Liver (tissue), 9 donors: ENCODE results near the gene SERPINB4. TPM values are rescaled to one million over a fixed set of nuclear protein-coding genes. Genes with fewer than 3 reads are reported as not detected.

Experiments used
- DNase-seq: peaks from one replicate; pipeline ENCODE4 v3.0.0-alpha.2; 2017; ENCODE audit warnings: low spot score
- H3K27ac ChIP-seq, 2 donors: one replicate each; pipeline ENCODE4 v1.7.0; 2013; ENCODE audit warnings: inconsistent platforms in 2 of 2, low read length in 2 of 2, control low read depth in 1 of 2, low read depth in 1 of 2, mild to moderate bottlenecking in 1 of 2
- H3K27me3 ChIP-seq, 4 donors: one replicate each; pipeline versions ENCODE4 v1.6.1 to v1.7.0; 2013; ENCODE audit warnings: low read length in 3 of 4, inconsistent platforms in 1 of 4, mild to moderate bottlenecking in 1 of 4, moderate library complexity in 1 of 4; ENCODE audit not compliant: control insufficient read depth in 4 of 4, insufficient read depth in 4 of 4
- H3K36me3 ChIP-seq, 4 donors: one replicate each; pipeline versions ENCODE4 v1.6.1 to v1.7.0; 2013; ENCODE audit warnings: low read length in 3 of 4, mild to moderate bottlenecking in 3 of 4, low read depth in 1 of 4, moderate library complexity in 1 of 4; ENCODE audit not compliant: control insufficient read depth in 4 of 4, insufficient read depth in 3 of 4
- H3K4me1 ChIP-seq, 4 donors: one replicate each; pipeline versions ENCODE4 v1.6.1 to v1.7.0; 2013; ENCODE audit warnings: low read length in 3 of 4, mild to moderate bottlenecking in 3 of 4, moderate library complexity in 1 of 4; ENCODE audit not compliant: control insufficient read depth in 4 of 4, insufficient read depth in 4 of 4
- H3K4me3 ChIP-seq, 3 donors: one replicate each; pipeline versions ENCODE4 v1.6.1 to v1.7.0; 2013; ENCODE audit warnings: low read length in 3 of 3, control low read depth in 1 of 3, low read depth in 1 of 3, mild to moderate bottlenecking in 1 of 3
- H3K9ac ChIP-seq, 2 donors: one replicate each; pipeline ENCODE4 v1.7.0; 2013; ENCODE audit warnings: low read length in 2 of 2, mild to moderate bottlenecking in 2 of 2, moderate library complexity in 2 of 2, control low read depth in 1 of 2, low read depth in 1 of 2
- H3K9me3 ChIP-seq, 4 donors: one replicate each; pipeline versions ENCODE4 v1.6.1 to v1.7.0; 2013; ENCODE audit warnings: low read length in 3 of 4; ENCODE audit not compliant: control insufficient read depth in 4 of 4
- ATF3 ChIP-seq: IDR thresholded peaks from 2 replicates; pipeline ENCODE4 v1.6.1; 2016; ENCODE audit warnings: antibody characterized with exemption
- EGR1 ChIP-seq, 2 donors: IDR thresholded peaks; 2 replicates each; pipeline ENCODE4 v1.6.1; 2016 to 2018; ENCODE audit warnings: antibody characterized with exemption in 2 of 2, low read depth in 2 of 2
- FOXA1 ChIP-seq: IDR thresholded peaks from 2 replicates; pipeline ENCODE4 v1.6.1; 2016; ENCODE audit warnings: antibody characterized with exemption
- FOXA2 ChIP-seq: IDR thresholded peaks from 2 replicates; pipeline ENCODE4 v1.6.1; 2016; ENCODE audit warnings: antibody characterized with exemption
- GABPA ChIP-seq, 2 donors: IDR thresholded peaks in 1 of 2; conservative IDR thresholded peaks in 1 of 2; 2 replicates each; pipeline ENCODE4 v1.6.1; 2016; ENCODE audit warnings: antibody characterized with exemption in 2 of 2, mild to moderate bottlenecking in 1 of 2, moderate library complexity in 1 of 2
- HNF4A ChIP-seq, 2 donors: conservative IDR thresholded peaks; 2 replicates each; pipeline ENCODE4 v1.6.1; 2016; ENCODE audit warnings: antibody characterized with exemption in 2 of 2, mild to moderate bottlenecking in 2 of 2
- HNF4G ChIP-seq: IDR thresholded peaks from 2 replicates; pipeline ENCODE4 v1.6.1; 2016; ENCODE audit warnings: antibody characterized with exemption
- JUND ChIP-seq, 2 donors: IDR thresholded peaks; 2 replicates each; pipeline ENCODE4 v1.6.1; 2016; ENCODE audit warnings: antibody characterized with exemption in 2 of 2
- NR2F2 ChIP-seq: IDR thresholded peaks from 2 replicates; pipeline ENCODE4 v1.6.1; 2016; ENCODE audit warnings: antibody characterized with exemption
- RAD21 ChIP-seq, 2 donors: IDR thresholded peaks; 2 replicates each; pipeline ENCODE4 v1.6.1; 2016; ENCODE audit warnings: antibody characterized with exemption in 2 of 2, mild to moderate bottlenecking in 2 of 2
- REST ChIP-seq: IDR thresholded peaks from 2 replicates; pipeline ENCODE4 v1.6.1; 2016; ENCODE audit warnings: antibody characterized with exemption, mild to moderate bottlenecking
- RXRA ChIP-seq, 2 donors: IDR thresholded peaks; 2 replicates each; pipeline ENCODE4 v1.6.1; 2017 to 2018; ENCODE audit warnings: antibody characterized with exemption in 2 of 2, mild to moderate bottlenecking in 1 of 2
- SP1 ChIP-seq: IDR thresholded peaks from 2 replicates; pipeline ENCODE4 v1.6.1; 2018; ENCODE audit warnings: antibody characterized with exemption, mild to moderate bottlenecking
- TAF1 ChIP-seq: conservative IDR thresholded peaks from 2 replicates; pipeline ENCODE4 v1.6.1; 2016; ENCODE audit warnings: antibody characterized with exemption, mild to moderate bottlenecking
- ZBTB33 ChIP-seq: IDR thresholded peaks from 2 replicates; pipeline ENCODE4 v1.6.1; 2016; ENCODE audit warnings: antibody characterized with exemption
- WGBS: extraction: QIAGEN DNeasy Blood & Tissue Kit; methylation state at CpG from one replicate; pipeline ENCODE4 v1.1.7; 2013; 5-methylcytosine and 5-hydroxymethylcytosine counted together
- polyA plus RNA-seq, 2 donors: library from polyadenylated mRNA; stranded (reverse) in 1 of 2; unstranded in 1 of 2; fragments of 200-250 nt in 1 of 2; fragments of >200 nt in 1 of 2; fragmentation: Nextera tagmentation in 1 of 2; extraction: Ambion mirVana in 1 of 2; gene quantifications; one replicate each; pipeline versions ENCODE4 v1.2.1 to v1.2.3, GENCODE V29; 2013 to 2015
- total RNA-seq, 2 donors: library from RNA; depleted of rRNA; stranded (reverse); fragments of >200 nt; gene quantifications; one replicate each; pipeline ENCODE4 v1.2.3, GENCODE V29; 2014
- TF ChIP-seq, protein P1 (sequence below): fragments of 150-350 bp; IDR thresholded peaks from 2 replicates; pipeline ENCODE4 v1.5.1; 2017; ENCODE audit warnings: improper control_type of control experiment, low read depth, low read length; ENCODE audit not compliant: missing input control
- TF ChIP-seq, protein P2 (sequence below): IDR thresholded peaks from 2 replicates; pipeline ENCODE4 v1.6.1; 2016; ENCODE audit warnings: antibody characterized with exemption
- donor health status: healthy.
- donor health status: healthy.
- donor health status: healthy.
- donor health status: healthy.
- donor health status: healthy.

SERPINB4 gene
- total and polyA plus RNA-seq, 4 donors: not detected

DNA sequence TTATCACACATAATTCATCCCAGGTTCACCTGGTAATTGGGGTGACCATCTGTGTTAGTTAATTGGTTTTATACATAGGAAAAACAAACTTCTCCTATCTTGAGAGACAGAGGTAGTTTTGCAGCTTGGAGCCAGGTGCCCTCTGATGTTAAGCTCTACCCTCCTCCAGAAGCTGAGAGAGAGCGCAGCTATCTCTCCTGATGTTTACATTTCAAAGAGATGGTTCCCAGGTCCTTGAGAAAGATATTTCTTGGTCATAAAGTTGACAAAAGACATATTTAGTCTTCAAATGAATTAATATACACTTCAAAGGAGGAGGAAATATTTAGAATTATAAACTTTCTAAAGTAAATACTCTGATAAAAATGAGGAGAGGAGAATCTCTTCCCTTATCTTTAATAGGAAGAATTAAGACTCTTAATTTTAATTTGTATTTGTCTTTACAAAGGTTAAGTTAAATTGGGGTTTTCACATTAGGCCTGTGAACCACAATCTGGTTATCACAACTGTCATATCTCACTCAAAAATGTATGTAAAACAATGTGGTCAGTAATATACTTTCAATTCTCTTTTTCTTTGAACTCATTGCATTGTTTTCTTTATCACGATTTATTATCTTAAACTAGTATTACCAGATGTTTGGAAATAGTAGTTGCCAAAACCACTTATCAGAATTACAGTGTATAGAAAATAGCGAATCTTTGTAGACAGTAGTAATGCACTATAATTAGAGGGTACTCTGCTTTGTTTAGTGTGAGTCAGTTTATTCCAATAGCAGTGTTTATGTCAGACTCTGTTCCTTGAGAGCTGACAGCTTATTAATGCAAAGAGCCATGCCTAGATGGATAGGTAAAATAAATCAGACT is 26.8 kb downstream of the SERPINB4 start:
- WGBS: 42% methylated on average over 3 of the region's 3 CpGs
- no peak for TF ChIP-seq RXRA (IDR thresholded peaks at IDR 0.05)
- TF ChIP-seq RAD21 (IDR thresholded peaks at IDR 0.05): no peak
- TF ChIP-seq, protein P1, sequence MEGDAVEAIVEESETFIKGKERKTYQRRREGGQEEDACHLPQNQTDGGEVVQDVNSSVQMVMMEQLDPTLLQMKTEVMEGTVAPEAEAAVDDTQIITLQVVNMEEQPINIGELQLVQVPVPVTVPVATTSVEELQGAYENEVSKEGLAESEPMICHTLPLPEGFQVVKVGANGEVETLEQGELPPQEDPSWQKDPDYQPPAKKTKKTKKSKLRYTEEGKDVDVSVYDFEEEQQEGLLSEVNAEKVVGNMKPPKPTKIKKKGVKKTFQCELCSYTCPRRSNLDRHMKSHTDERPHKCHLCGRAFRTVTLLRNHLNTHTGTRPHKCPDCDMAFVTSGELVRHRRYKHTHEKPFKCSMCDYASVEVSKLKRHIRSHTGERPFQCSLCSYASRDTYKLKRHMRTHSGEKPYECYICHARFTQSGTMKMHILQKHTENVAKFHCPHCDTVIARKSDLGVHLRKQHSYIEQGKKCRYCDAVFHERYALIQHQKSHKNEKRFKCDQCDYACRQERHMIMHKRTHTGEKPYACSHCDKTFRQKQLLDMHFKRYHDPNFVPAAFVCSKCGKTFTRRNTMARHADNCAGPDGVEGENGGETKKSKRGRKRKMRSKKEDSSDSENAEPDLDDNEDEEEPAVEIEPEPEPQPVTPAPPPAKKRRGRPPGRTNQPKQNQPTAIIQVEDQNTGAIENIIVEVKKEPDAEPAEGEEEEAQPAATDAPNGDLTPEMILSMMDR: no peak
- TF ChIP-seq NR2F2: no peak
- TF ChIP-seq GABPA (IDR thresholded peaks at IDR 0.05 in 1 of 2, conservative IDR thresholded peaks at IDR 0.05 in 1 of 2): no peak
- TF ChIP-seq FOXA2: no peak
- no peak for TF ChIP-seq FOXA1
- TF ChIP-seq ATF3: no peak
- no peak for TF ChIP-seq HNF4A (conservative IDR thresholded peaks at IDR 0.05)
- TF ChIP-seq EGR1 (IDR thresholded peaks at IDR 0.05; ENCODE audit: low read depth in 2 of 2): no peak
- TF ChIP-seq SP1: no peak
- TF ChIP-seq ZBTB33: no peak
- Histone ChIP-seq H3K36me3 (no peaks in the 10 kb centered on the region), H3K4me1 (no peaks in the 10 kb centered on the region), H3K9ac (no peak overlapping the region), H3K9me3 (no peaks in the 10 kb centered on the region), H3K4me3 (no peak overlapping the region), H3K27ac (no peak overlapping the region), H3K27me3 (no peaks in the 10 kb centered on the region)
- DNase-seq: no peak

DNA sequence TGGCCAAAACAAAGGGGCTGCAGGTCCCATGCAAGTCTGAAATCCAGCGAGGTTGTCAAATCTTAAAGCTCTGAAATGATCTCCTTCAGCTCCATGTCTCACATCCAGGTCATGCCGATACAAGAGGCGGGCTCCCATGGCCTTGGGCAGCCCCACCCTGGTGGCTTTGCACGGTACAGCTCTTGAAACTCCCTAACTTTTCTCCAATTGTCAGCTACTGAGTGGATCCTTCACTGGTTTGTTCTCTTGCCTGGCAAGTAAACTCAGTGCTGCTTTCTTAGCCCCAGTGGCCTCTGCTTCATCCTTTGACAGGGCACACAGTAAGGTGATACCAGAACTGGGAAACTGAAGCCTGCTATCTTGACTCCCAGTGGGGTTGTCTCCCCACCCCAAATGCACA is 30.6 kb downstream of the SERPINB4 start:
- WGBS: 83% methylated on average over 4 of the region's 4 CpGs
- H3K4me3 ChIP-seq: no peak overlapping the region
- TF ChIP-seq FOXA2: no peak
- TF ChIP-seq, protein P2, sequence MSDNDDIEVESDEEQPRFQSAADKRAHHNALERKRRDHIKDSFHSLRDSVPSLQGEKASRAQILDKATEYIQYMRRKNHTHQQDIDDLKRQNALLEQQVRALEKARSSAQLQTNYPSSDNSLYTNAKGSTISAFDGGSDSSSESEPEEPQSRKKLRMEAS: no peak
- no peak for TF ChIP-seq ZBTB33
- TF ChIP-seq, protein P1: no peak
- no peak for TF ChIP-seq SP1
- no peak for TF ChIP-seq FOXA1
- no peak for TF ChIP-seq HNF4G
- TF ChIP-seq RXRA (IDR thresholded peaks at IDR 0.05): no peak
- no peak for TF ChIP-seq ATF3
- no peak for TF ChIP-seq HNF4A (conservative IDR thresholded peaks at IDR 0.05)
- no peak for TF ChIP-seq REST
- no peak for TF ChIP-seq NR2F2
- TF ChIP-seq GABPA (IDR thresholded peaks at IDR 0.05 in 1 of 2, conservative IDR thresholded peaks at IDR 0.05 in 1 of 2): no peak
- TF ChIP-seq RAD21 (IDR thresholded peaks at IDR 0.05): no peak
- no peak for TF ChIP-seq JUND (IDR thresholded peaks at IDR 0.05)
- no peak for TF ChIP-seq TAF1
- TF ChIP-seq EGR1 (IDR thresholded peaks at IDR 0.05; ENCODE audit: low read depth in 2 of 2): no peak
- no peaks in the 10 kb centered on the region for H3K4me1 ChIP-seq
- no peak overlapping the region for H3K9ac ChIP-seq
- H3K9me3 ChIP-seq: no peaks in the 10 kb centered on the region
- H3K27me3 ChIP-seq: no peaks in the 10 kb centered on the region
- DNase-seq: no peak
- H3K27ac ChIP-seq: no peak overlapping the region
- no peaks in the 10 kb centered on the region for H3K36me3 ChIP-seq
